HEK293 (cell line): ENCODE results near the gene PRKACG.

Experiments used
- CTCF ChIA-PET: fragments of 350-600 bp; formaldehyde crosslinking; extraction: SDS; loops from one replicate; lab custom pipeline; 2021; ENCODE audit warnings: antibody characterized with exemption; lab: Yijun Ruan, JAX
- POLR2A ChIA-PET: fragments of 300-600 bp; formaldehyde crosslinking; extraction: SDS; loops from one replicate; lab custom pipeline; 2020; ENCODE audit warnings: antibody characterized with exemption, inconsistent platforms; lab: Yijun Ruan, JAX
- H3K27ac ChIP-seq: fragments of 200-500 bp; sonication (Bioruptor generic); 2 replicates; pipeline ENCODE4 v1.5.1; 2014; ENCODE audit warnings: low read depth, low read length, control low read depth, inconsistent platforms; ENCODE audit errors: extremely low read depth
- H3K36me3 ChIP-seq, 2 experiments: fragments of 200-500 bp in 1 of 2; sonication (Bioruptor generic) in 1 of 2; 1 replicate in 1 of 2; 2 replicates in 1 of 2; pipeline ENCODE4 v1.5.1; 2014 to 2017; ENCODE audit warnings: inconsistent platforms in 2 of 2, low read length in 2 of 2; ENCODE audit not compliant: control insufficient read depth in 2 of 2, insufficient read depth in 1 of 2
- H3K4me1 ChIP-seq: fragments of 200-500 bp; sonication (Bioruptor generic); 2 replicates; pipeline ENCODE4 v1.5.1; 2014; ENCODE audit warnings: mild to moderate bottlenecking, low read length, inconsistent platforms; ENCODE audit not compliant: control insufficient read depth, insufficient read depth
- H3K4me3 ChIP-seq: 2 replicates; pipeline ENCODE4 v1.5.1; 2011; ENCODE audit warnings: low read depth, mild to moderate bottlenecking, control low read depth, low read length, moderate library complexity
- H3K9me3 ChIP-seq: fragments of 200-500 bp; sonication (Bioruptor generic); 2 replicates; pipeline ENCODE4 v1.5.1; 2014; ENCODE audit warnings: low read depth, low read length, inconsistent platforms; ENCODE audit not compliant: control insufficient read depth, insufficient read depth
- GFI1B ChIP-seq: fragments of 450-650 bp; formaldehyde crosslinking; IDR thresholded peaks from 2 replicates; pipeline ENCODE4 v1.5.1; 2016; ENCODE audit warnings: missing biosample characterization, missing genetic modification characterization
- KLF17 ChIP-seq: fragments of 450-650 bp; formaldehyde crosslinking; IDR thresholded peaks from 2 replicates; pipeline ENCODE4 v1.5.1; 2016; ENCODE audit warnings: missing biosample characterization, missing genetic modification characterization
- TCF7L2 ChIP-seq: IDR thresholded peaks from 2 replicates; pipeline ENCODE4 v1.6.1; 2011; ENCODE audit warnings: low read depth, mild to moderate bottlenecking, inconsistent platforms, low read length, moderate library complexity, borderline replicate concordance
- TSHZ1 ChIP-seq: fragments of 450-650 bp; formaldehyde crosslinking; IDR thresholded peaks from 2 replicates; pipeline ENCODE4 v1.5.1; 2016; ENCODE audit warnings: missing biosample characterization, missing genetic modification characterization, borderline replicate concordance
- ZBTB21 ChIP-seq: fragments of 450-650 bp; formaldehyde crosslinking; IDR thresholded peaks from 2 replicates; pipeline ENCODE4 v1.5.1; 2017; ENCODE audit warnings: missing biosample characterization, missing genetic modification characterization
- ZBTB8A ChIP-seq: fragments of 450-650 bp; formaldehyde crosslinking; IDR thresholded peaks from 2 replicates; pipeline ENCODE4 v1.5.1; 2016; ENCODE audit warnings: missing biosample characterization, missing genetic modification characterization
- ZNF202 ChIP-seq: fragments of 450-650 bp; formaldehyde crosslinking; IDR thresholded peaks from 2 replicates; pipeline ENCODE4 v1.5.1; 2016; ENCODE audit warnings: missing biosample characterization, missing genetic modification characterization, borderline replicate concordance
- ZNF26 ChIP-seq: fragments of 450-650 bp; formaldehyde crosslinking; IDR thresholded peaks from 2 replicates; pipeline ENCODE4 v1.5.1; 2016; ENCODE audit warnings: missing biosample characterization, missing genetic modification characterization
- ZNF362 ChIP-seq: fragments of 450-650 bp; formaldehyde crosslinking; IDR thresholded peaks from 2 replicates; pipeline ENCODE4 v1.5.1; 2016; ENCODE audit warnings: missing biosample characterization, missing genetic modification characterization
- ZNF366 ChIP-seq: fragments of 450-650 bp; formaldehyde crosslinking; conservative IDR thresholded peaks from 2 replicates; pipeline ENCODE4 v1.5.1; 2016; ENCODE audit warnings: missing biosample characterization, missing genetic modification characterization
- ZNF548 ChIP-seq: fragments of 450-650 bp; formaldehyde crosslinking; IDR thresholded peaks from 2 replicates; pipeline ENCODE4 v1.5.1; 2016; ENCODE audit warnings: missing biosample characterization, missing genetic modification characterization
- ZNF561 ChIP-seq: fragments of 450-650 bp; IDR thresholded peaks from 2 replicates; pipeline ENCODE4 v1.5.1; 2018; ENCODE audit warnings: missing biosample characterization, missing genetic modification characterization, borderline replicate concordance
- ZNF76 ChIP-seq: fragments of 450-650 bp; formaldehyde crosslinking; IDR thresholded peaks from 2 replicates; pipeline ENCODE4; 2016; ENCODE audit warnings: low read depth, missing biosample characterization, missing genetic modification characterization, borderline replicate concordance

Gene PRKACG

GRCh38 chr9:69058101-69058500 is 44.2 kb upstream of the PRKACG start:
- ChIA-PET CTCF (interaction anchor here (0.9 to 13.2 kb wide), 2 partner anchors 100 to 137 kb away, joined by 4 to 209 read pairs; no protein-coding TSS in a partner anchor), POLR2A (no interaction called here)
- no peaks in the 10 kb centered on the region for H3K9me3 ChIP-seq
- H3K4me1 ChIP-seq: no peaks in the 10 kb centered on the region
- peaks cover 4 to 45% of the 10 kb centered on the region in 2 experiments; a peak in 2 of 3 replicates for H3K36me3 ChIP-seq
- H3K4me3 ChIP-seq: no peak overlapping the region
- no peak overlapping the region for H3K27ac ChIP-seq
- no peak for TF ChIP-seq TCF7L2
- no peak for TF ChIP-seq ZNF366
- no peak for TF ChIP-seq ZNF26 (tag by site-specific recombination)
- TF ChIP-seq ZBTB8A: no peak

GRCh38 chr9:69056191-69056815 is 42.4 kb upstream of the PRKACG start:
- CTCF ChIA-PET: interaction anchor here (0.5 to 13.2 kb wide), 7 partner anchors 9 to 857 kb away, joined by 3 to 209 read pairs (median 5); no protein-coding TSS in a partner anchor
- Histone ChIP-seq H3K4me1 (no peaks in the 10 kb centered on the region), H3K27ac (no peak overlapping the region)

More at GRCh38 chr9:69056191-69056815, 42.4 kb upstream of the PRKACG start:
- TF ChIP-seq ZNF548 (tag by site-specific recombination): no peak
- TF ChIP-seq KLF17 (tag by site-specific recombination): no peak
- TF ChIP-seq ZBTB21 (tag by site-specific recombination): no peak
- TF ChIP-seq ZNF76 (tag by site-specific recombination): no peak
- no peak for TF ChIP-seq ZNF202
- no peak for TF ChIP-seq ZNF362 (tag by site-specific recombination)
- no peak for TF ChIP-seq ZBTB8A
- no peak for TF ChIP-seq ZNF561 (tag by site-specific recombination)
- TF ChIP-seq GFI1B (tag by site-specific recombination): no peak
- TF ChIP-seq ZNF366: no peak
- no peak for TF ChIP-seq TSHZ1 (tag by site-specific recombination)
- no peak overlapping the region for H3K4me3 ChIP-seq
- POLR2A ChIA-PET: no interaction called here
- no peaks in the 10 kb centered on the region for H3K9me3 ChIP-seq
- peaks cover 4 to 45% of the 10 kb centered on the region in 2 experiments; a peak in 2 of 3 replicates for H3K36me3 ChIP-seq
